Lung (tissue), 12 donors: Measurements from ENCODE around the gene PRM2. TPM values are rescaled to one million over a fixed set of nuclear protein-coding genes. Genes with fewer than 3 reads are reported as not detected.
A peak's percentile ranks its signal among the peaks of the same experiment; 100 is the strongest.

Experiments used
- ATAC-seq: fragments of 200-7000 bp; cut with Tn5 transposase; one replicate; pipeline ENCODE4 v1.9.1; 2020; ENCODE audit warnings: moderate number of reproducible peaks; ENCODE audit not compliant: insufficient read depth, low FRiP score
- DNase-seq, 3 donors: peaks; one replicate each; pipeline ENCODE4 v3.0.0-alpha.2; 2013 to 2017
- H3K27ac ChIP-seq, 2 donors: one replicate each; pipeline ENCODE4 v1.5.1; 2013; ENCODE audit warnings: mild to moderate bottlenecking in 2 of 2, moderate library complexity in 2 of 2, control low read depth in 1 of 2, inconsistent platforms in 1 of 2, low read depth in 1 of 2, low read length in 1 of 2
- H3K27me3 ChIP-seq, 3 donors: one replicate each; pipeline ENCODE4 v1.5.1; 2013; ENCODE audit warnings: low read length in 2 of 3; ENCODE audit not compliant: control insufficient read depth in 3 of 3, insufficient read depth in 3 of 3
- H3K36me3 ChIP-seq, 4 donors: one replicate each; pipeline ENCODE4 v1.5.1; 2013; ENCODE audit warnings: low read length in 4 of 4, mild to moderate bottlenecking in 1 of 4, moderate library complexity in 1 of 4; ENCODE audit not compliant: control insufficient read depth in 4 of 4, insufficient read depth in 4 of 4
- H3K4me1 ChIP-seq, 5 donors: one replicate each; pipeline ENCODE4 v1.5.1; 2013; ENCODE audit warnings: low read length in 5 of 5, mild to moderate bottlenecking in 2 of 5, moderate library complexity in 1 of 5; ENCODE audit not compliant: control insufficient read depth in 5 of 5, insufficient read depth in 5 of 5
- H3K4me3 ChIP-seq: one replicate; pipeline ENCODE4 v1.5.1; 2013; ENCODE audit warnings: mild to moderate bottlenecking, control low read depth, moderate library complexity
- H3K9ac ChIP-seq, 2 donors: one replicate each; pipeline ENCODE4 v1.5.1; 2013; ENCODE audit warnings: low read length in 2 of 2, control low read depth in 1 of 2; ENCODE audit not compliant: insufficient read depth in 1 of 2
- H3K9me3 ChIP-seq, 4 donors: one replicate each; pipeline ENCODE4 v1.5.1; 2013; ENCODE audit warnings: low read length in 3 of 4, mild to moderate bottlenecking in 1 of 4, moderate library complexity in 1 of 4; ENCODE audit not compliant: control insufficient read depth in 4 of 4, insufficient read depth in 3 of 4
- CTCF ChIP-seq: IDR thresholded peaks from 2 replicates; pipeline ENCODE4 v1.5.1; 2012; ENCODE audit warnings: mild to moderate bottlenecking; ENCODE audit errors: control extremely low read depth, extremely low read depth
- WGBS, 2 donors: extraction: QIAGEN DNeasy Blood & Tissue Kit; methylation state at CpG; one replicate each; pipeline ENCODE4 v1.1.7; 2013; 5-methylcytosine and 5-hydroxymethylcytosine counted together
- polyA plus RNA-seq, 2 donors: library from polyadenylated mRNA; stranded (reverse); fragments of 200-250 nt; gene quantifications; one replicate each; pipeline ENCODE4 v1.2.1, GENCODE V29; 2013
- total RNA-seq, 2 donors: library from RNA; depleted of rRNA in 1 of 2; stranded (reverse); fragments of >200 nt in 1 of 2; gene quantifications; one replicate each; pipeline ENCODE4 v1.2.1, GENCODE V29; 2014 to 2021
- donor health status: control.
- donor health status: control.
- donor health status: Bipolar disorder and iron deficiency.
- donor health status: healthy.
- donor health status: DM: yes; HTN: yes; CAD: no.

PRM2 gene
- total and polyA plus RNA-seq, 4 donors: not detected

GRCh38 chr16:11232302-11232851 is 43.9 kb downstream of the PRM2 start:
- Histone ChIP-seq H3K27ac (no peak overlapping the region), H3K9ac (no peak overlapping the region), H3K4me3 (no peak overlapping the region), H3K36me3 (no peaks in the 10 kb centered on the region), H3K27me3 (no peaks in the 10 kb centered on the region), H3K4me1 (peaks cover 0 to 9% (median 0%) of the 10 kb centered on the region in 5 donors), H3K9me3 (no peaks in the 10 kb centered on the region)
- no peak for ATAC-seq
- WGBS, 2 donors: 93 to 95% methylated on average over 1 to 2 of the region's 3 CpGs
- no peak for TF ChIP-seq CTCF
- DNase-seq: no peak

- DNase-seq: peak in 2 of 3 donors; percentile 18 to 61
- Histone ChIP-seq H3K27ac (no peak overlapping the region), H3K4me3 (no peak overlapping the region), H3K9me3 (no peaks in the 10 kb centered on the region), H3K36me3 (no peaks in the 10 kb centered on the region), H3K27me3 (no peaks in the 10 kb centered on the region), H3K9ac (no peak overlapping the region), H3K4me1 (peaks cover 0 to 9% (median 0%) of the 10 kb centered on the region in 5 donors)
- 82 to 86% methylated on average over 10 of the region's 10 CpGs for WGBS, 2 donors
- ATAC-seq: no peak
- TF ChIP-seq CTCF: no peak
These were observed 44.8 kb downstream of the PRM2 start for GRCh38 chr16:11231367-11231970.

- DNase-seq (no peak), ATAC-seq (no peak)
- Histone ChIP-seq H3K4me3 (no peak overlapping the region), H3K4me1 (peaks cover 0 to 17% (median 0%) of the 10 kb centered on the region in 5 donors), H3K9ac (no peak overlapping the region), H3K36me3 (no peaks in the 10 kb centered on the region), H3K27me3 (no peaks in the 10 kb centered on the region), H3K27ac (no peak overlapping the region), H3K9me3 (no peaks in the 10 kb centered on the region)
- WGBS, 2 donors: 79 to 81% methylated on average over 4 of the region's 4 CpGs
- no peak for TF ChIP-seq CTCF
These were observed 46.4 kb downstream of the PRM2 start for GRCh38 chr16:11229906-11230305.
